HCT116 (cell line): ENCODE measurements around the gene RMDN2. TPM values are rescaled to one million over a fixed set of nuclear protein-coding genes. Genes with fewer than 3 reads are reported as not detected.

Experiments used
- ATAC-seq: fragments of 200-7000 bp; cut with Tn5 transposase; 2 replicates; pipeline ENCODE4 v1.9.1; 2020; ENCODE audit warnings: mild to moderate bottlenecking, moderate library complexity
- BruUV-seq: library from RNA; stranded (reverse); fragments of 400-500 nt; replicated peaks from 2 replicates; lab custom pipeline; 2021; lab: Mats Ljungman, UMichigan
- CTCF ChIA-PET: fragments of 300-600 bp; sonication (Branson Sonifier 250); formaldehyde crosslinking; loops from one replicate; lab custom pipeline; 2021; ENCODE audit warnings: antibody characterized with exemption; lab: Charles Lee
- POLR2A ChIA-PET: fragments of 300-600, 350-600 bp; sonication (Branson Sonifier 250); formaldehyde crosslinking; loops from one replicate; lab custom pipeline; 2021; ENCODE audit warnings: antibody characterized with exemption; lab: Charles Lee
- RAD21 ChIA-PET, 2 experiments: fragments of 300-600 bp; sonication (Branson Sonifier 250); formaldehyde crosslinking; loops; one replicate each; lab custom pipeline; 2023; ENCODE audit warnings: low total read pairs in 2 of 2; ENCODE audit not compliant: uncharacterized antibody in 2 of 2, unreplicated experiment in 2 of 2, low non-redundant PET in 1 of 2; lab: Charles Lee
- DNase-seq: peaks from one replicate; pipeline ENCODE4 v3.0.0-alpha.2; 2010; ENCODE audit warnings: low read depth, low spot score
- H2AFZ ChIP-seq: fragments of 200-600 bp; shearing (Covaris generic), sonication (generic); 2 replicates; pipeline ENCODE4 v1.6.1; 2017; ENCODE audit warnings: low read depth, mixed run types, mixed read lengths, antibody characterized with exemption, low read length; ENCODE audit not compliant: poor library complexity, severe bottlenecking
- H3K27ac ChIP-seq: 2 replicates; pipeline ENCODE4 v1.5.1; 2012; ENCODE audit warnings: low read depth, low read length
- H3K27me3 ChIP-seq: fragments of 200-600 bp; sonication (generic); 2 replicates; pipeline ENCODE4 v1.6.1; 2016; ENCODE audit warnings: mixed run types, low read length, mixed read lengths; ENCODE audit not compliant: insufficient read depth
- H3K36me3 ChIP-seq, 2 experiments: fragments of 200-500 bp in 1 of 2; fragments of 200-600 bp in 1 of 2; sonication (Bioruptor generic) in 1 of 2; sonication (generic) in 1 of 2; 2 replicates each; pipeline versions ENCODE4 v1.5.1 to v1.6.1; 2014 to 2016; ENCODE audit warnings: low read length in 2 of 2, inconsistent platforms in 1 of 2, mixed read lengths in 1 of 2, mixed run types in 1 of 2; ENCODE audit not compliant: insufficient read depth in 2 of 2, control insufficient read depth in 1 of 2
- H3K4me1 ChIP-seq, 2 experiments: fragments of 200-600 bp in 1 of 2; sonication (generic) in 1 of 2; 2 replicates each; pipeline versions ENCODE4 v1.5.1 to v1.6.1; 2012 to 2017; ENCODE audit warnings: low read length in 2 of 2, inconsistent platforms in 1 of 2, mild to moderate bottlenecking in 1 of 2, mixed read lengths in 1 of 2, mixed run types in 1 of 2, moderate library complexity in 1 of 2; ENCODE audit not compliant: insufficient read depth in 2 of 2, control insufficient read depth in 1 of 2
- H3K4me2 ChIP-seq: fragments of 200-600 bp; sonication (generic); 2 replicates; pipeline ENCODE4 v1.6.1; 2017; ENCODE audit warnings: mixed run types, low read length, mixed read lengths
- H3K4me3 ChIP-seq, 2 experiments: fragments of 200-600 bp in 1 of 2; sonication (generic) in 1 of 2; replicated peaks in 1 of 2; 2 replicates each; pipeline ENCODE4 v1.5.1; 2011 to 2016; ENCODE audit warnings: low read length in 2 of 2, control low read depth in 1 of 2, low read depth in 1 of 2, mild to moderate bottlenecking in 1 of 2, mixed read lengths in 1 of 2, mixed run types in 1 of 2
- H3K79me2 ChIP-seq: fragments of 200-600 bp; sonication (generic); 2 replicates; pipeline ENCODE4 v1.6.1; 2017; ENCODE audit warnings: mild to moderate bottlenecking, mixed run types, low read length, moderate library complexity, mixed read lengths; ENCODE audit not compliant: insufficient read depth
- H3K9ac ChIP-seq: fragments of 200-600 bp; sonication (generic); 2 replicates; pipeline ENCODE4 v1.6.1; 2016; ENCODE audit warnings: low read length, mixed read lengths
- H3K9me2 ChIP-seq: fragments of 200-600 bp; sonication (generic), shearing (Covaris generic); 2 replicates; pipeline ENCODE4 v1.6.1; 2017; ENCODE audit warnings: mixed run types, mild to moderate bottlenecking, moderate library complexity; ENCODE audit not compliant: insufficient read depth
- H3K9me3 ChIP-seq, 2 experiments: fragments of 200-500 bp in 1 of 2; fragments of 200-600 bp in 1 of 2; sonication (Bioruptor generic) in 1 of 2; sonication (generic) in 1 of 2; 2 replicates each; pipeline ENCODE4 v1.6.1; 2014 to 2017; ENCODE audit warnings: low read length in 2 of 2, mixed read lengths in 2 of 2, inconsistent platforms in 1 of 2, low read depth in 1 of 2, mild to moderate bottlenecking in 1 of 2, mixed run types in 1 of 2, moderate library complexity in 1 of 2; ENCODE audit not compliant: control insufficient read depth in 1 of 2, insufficient read depth in 1 of 2
- H4K20me1 ChIP-seq: fragments of 200-600 bp; sonication (generic), shearing (Covaris generic); 2 replicates; pipeline ENCODE4 v1.6.1; 2017; ENCODE audit warnings: mixed run types, mild to moderate bottlenecking, moderate library complexity; ENCODE audit not compliant: insufficient read depth
- ELF1 ChIP-seq: IDR thresholded peaks from 2 replicates; pipeline ENCODE4 v1.6.1; 2012; ENCODE audit warnings: low read depth, borderline replicate concordance
- EZH2 ChIP-seq: fragments of 200-600 bp; sonication (generic); IDR thresholded peaks from 2 replicates; pipeline ENCODE4 v1.6.1; 2017; ENCODE audit warnings: antibody characterized with exemption, mixed run types
- EZH2phosphoT487 ChIP-seq: fragments of 200-600 bp; IDR thresholded peaks from 2 replicates; pipeline ENCODE4 v1.6.1; 2018; ENCODE audit warnings: antibody characterized with exemption, borderline replicate concordance
- POLR2AphosphoS5 ChIP-seq: IDR thresholded peaks from 2 replicates; pipeline ENCODE4 v1.6.1; 2011; ENCODE audit warnings: mild to moderate bottlenecking, low read depth, low read length, moderate library complexity
- SRF ChIP-seq: IDR thresholded peaks from 2 replicates; pipeline ENCODE4 v1.6.1; 2012; ENCODE audit warnings: low read depth
- TCF7L2 ChIP-seq: IDR thresholded peaks from 2 replicates; pipeline ENCODE4 v1.7.0; 2011; ENCODE audit warnings: borderline replicate concordance, inconsistent platforms; ENCODE audit not compliant: insufficient read depth, insufficient read length; ENCODE audit errors: extremely low read depth
- YY1 ChIP-seq: IDR thresholded peaks from 2 replicates; pipeline ENCODE4 v1.6.1; 2011; ENCODE audit warnings: low read length, low read depth, moderate library complexity, mild to moderate bottlenecking; ENCODE audit not compliant: insufficient replicate concordance; ENCODE audit errors: extremely low read depth
- ZNF274 ChIP-seq: fragments of 200-500 bp; sonication (Bioruptor generic); IDR thresholded peaks from 2 replicates; pipeline ENCODE4 v1.6.1; 2014; ENCODE audit warnings: mild to moderate bottlenecking, low read depth, low read length, inconsistent platforms
- intact Hi-C: fragments of 100-400 bp; cut with micrococcal nuclease; formaldehyde crosslinking; loops from 2 replicates; pipeline ENCODE4 v1.10.0; 2022
- total RNA-seq: library from RNA; stranded (reverse); gene quantifications from one replicate; pipeline ENCODE4 v1.2.1, GENCODE V29; 2021; ENCODE audit not compliant: unreplicated experiment

RMDN2 gene
- total RNA-seq, 1 experiment from 2014 or later = 4.5 TPM

DNA sequence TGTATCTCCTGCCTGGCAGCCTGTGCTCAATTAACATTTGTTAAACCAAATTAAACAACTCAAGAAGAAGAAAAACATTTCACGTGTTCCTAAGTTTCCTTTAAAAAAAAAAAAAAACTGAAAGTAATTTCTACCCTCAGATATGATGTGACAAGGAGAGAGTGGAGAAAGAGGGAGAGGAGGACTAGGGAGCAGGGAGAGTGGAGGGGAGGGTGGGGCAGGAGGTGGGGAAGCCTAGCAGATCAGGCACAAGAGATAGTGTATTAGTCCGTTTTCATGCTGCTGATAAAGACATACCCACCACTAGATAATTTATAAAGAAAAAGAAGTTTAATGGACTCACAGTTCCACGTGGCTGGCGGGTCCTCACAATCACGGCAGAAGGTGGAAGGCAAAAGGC is 104.4 kb downstream of the RMDN2 start:
- POLR2A ChIA-PET = no interaction called here
- no peaks in the 10 kb centered on the region for H3K27me3 ChIP-seq
- DNase-seq (no peak), ATAC-seq (no peak)
- no peak overlapping the region for H3K4me3 ChIP-seq
- H3K27ac ChIP-seq = no peak overlapping the region
- H3K4me2 ChIP-seq = no peak overlapping the region
- H3K79me2 ChIP-seq = no peaks in the 10 kb centered on the region
- BruUV-seq = no TSS peak
- H2AFZ ChIP-seq = no peak overlapping the region
- H3K4me1 ChIP-seq = no peaks in the 10 kb centered on the region
- H3K9ac ChIP-seq = no peak overlapping the region
- no peaks in the 10 kb centered on the region for H3K36me3 ChIP-seq
- H3K9me3 ChIP-seq = no peaks in the 10 kb centered on the region
- CTCF ChIA-PET = no interaction called here
- RAD21 ChIA-PET = no interaction called here
- intact Hi-C loops = no loop called here
- H4K20me1 ChIP-seq = no peaks in the 10 kb centered on the region
- no peaks in the 10 kb centered on the region for H3K9me2 ChIP-seq
- TF ChIP-seq TCF7L2 (no peak), SRF (no peak), ZNF274 (no peak)
- TF ChIP-seq, all 23 proteins: peak for 0

DNA sequence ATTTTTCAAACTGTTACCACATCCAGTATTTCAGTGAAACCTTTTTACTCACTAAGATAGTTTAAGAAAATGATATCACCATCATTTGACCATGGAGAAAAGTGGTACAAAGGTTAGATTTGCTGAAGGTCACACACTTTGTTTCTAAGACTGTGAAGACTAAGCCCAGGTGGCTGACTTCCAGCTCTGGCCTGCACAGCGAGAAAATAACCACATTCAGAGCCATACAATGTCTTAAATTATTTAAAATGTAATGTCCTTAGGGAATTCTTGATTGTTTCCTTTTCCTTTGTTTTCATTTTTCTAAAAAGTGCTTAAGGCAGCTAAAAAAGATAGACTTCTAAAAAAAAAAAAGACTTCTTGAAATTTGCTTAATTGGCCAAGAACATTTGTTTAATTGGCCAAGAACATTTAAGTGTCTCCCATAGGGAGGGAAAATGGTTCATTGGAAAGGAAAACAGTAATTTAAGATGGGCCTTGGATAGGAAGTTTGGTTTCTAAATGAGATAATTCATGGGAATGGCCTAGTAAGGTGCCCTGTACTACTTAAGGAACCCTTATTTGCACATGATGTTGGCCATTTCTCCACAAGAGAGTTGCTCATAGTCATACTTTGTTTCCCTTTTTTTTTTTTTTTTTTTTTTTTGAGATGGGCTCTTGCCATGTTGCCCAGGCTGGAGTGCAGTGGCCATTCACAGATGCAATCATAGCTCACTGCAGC is 105.7 kb downstream of the RMDN2 start:
- H3K4me3 ChIP-seq = no peak overlapping the region
- no peaks in the 10 kb centered on the region for H3K27me3 ChIP-seq
- H3K4me1 ChIP-seq = no peaks in the 10 kb centered on the region
- no peaks in the 10 kb centered on the region for H4K20me1 ChIP-seq
- H2AFZ ChIP-seq = no peak overlapping the region
- H3K79me2 ChIP-seq = no peaks in the 10 kb centered on the region
- ChIA-PET CTCF (no interaction called here), POLR2A (no interaction called here), RAD21 (no interaction called here)
- no peaks in the 10 kb centered on the region for H3K9me3 ChIP-seq
- no peak overlapping the region for H3K9ac ChIP-seq
- no peak overlapping the region for H3K27ac ChIP-seq
- no peak for TF ChIP-seq POLR2AphosphoS5
- no peak for TF ChIP-seq EZH2
- TF ChIP-seq TCF7L2 = no peak
- TF ChIP-seq EZH2phosphoT487 = no peak
- TF ChIP-seq ZNF274 = no peak
- no peak for TF ChIP-seq YY1
- no peak for TF ChIP-seq ELF1
- ATAC-seq = no peak
- no peak for DNase-seq
- intact Hi-C loops = no loop called here
- H3K4me2 ChIP-seq = no peak overlapping the region
- no TSS peak for BruUV-seq
- no peaks in the 10 kb centered on the region for H3K36me3 ChIP-seq
- H3K9me2 ChIP-seq = no peaks in the 10 kb centered on the region
